Erythroblast (primary cell): ENCODE measurements around the gene SERTAD4.

Experiments used
- GATA1 ChIP-seq: IDR thresholded peaks from 2 replicates; pipeline ENCODE4 v1.6.1; 2011; ENCODE audit warnings: low read depth, mild to moderate bottlenecking, control low read depth, low read length, moderate library complexity
- POLR2A ChIP-seq: IDR thresholded peaks from 2 replicates; pipeline ENCODE4 v1.6.1; 2011; ENCODE audit warnings: mild to moderate bottlenecking, low read length

DNA sequence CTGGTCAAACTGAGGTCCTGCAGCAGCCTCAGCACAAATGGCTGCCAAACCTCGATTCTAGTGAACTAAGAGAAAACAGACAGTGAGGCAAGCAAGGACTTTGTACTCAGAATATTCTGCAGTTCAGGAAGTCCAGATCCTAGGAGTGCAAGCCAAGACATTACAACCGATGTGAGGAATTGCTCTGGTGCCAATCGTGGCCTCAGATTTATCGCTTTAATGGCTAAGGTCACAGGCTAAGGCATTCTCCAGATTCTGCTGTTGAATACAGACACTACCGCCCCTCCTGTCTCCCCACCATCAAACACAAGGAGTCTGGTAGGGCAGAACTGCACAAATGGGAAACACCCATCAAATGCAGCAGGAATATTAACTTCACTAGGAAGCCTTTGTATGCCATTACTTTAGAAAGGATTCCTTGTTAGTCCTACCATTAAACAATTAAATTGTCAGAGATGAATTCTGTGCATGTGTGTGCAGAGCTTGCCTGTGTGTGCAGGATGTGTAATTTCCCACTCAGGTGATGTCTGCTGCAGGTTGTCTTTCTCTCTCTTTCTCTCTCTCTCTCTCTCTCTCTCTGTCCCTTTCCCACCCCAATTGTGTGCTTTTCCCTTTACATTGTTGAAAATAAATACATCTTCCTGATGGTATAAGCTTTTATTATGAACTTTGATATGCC is 9.2 kb upstream of the SERTAD4 start:
- TF ChIP-seq POLR2A (no peak), GATA1 (no peak)
